SK-N-MC (cell line): ENCODE data around the gene CSTA.

Source experiments
- DNase-seq: peaks from one replicate; pipeline ENCODE4 v3.0.0-alpha.2; 2011; ENCODE audit warnings: low read depth, low spot score
- H3K27ac ChIP-seq: fragments of 200-600 bp; sonication (generic); 2 replicates; pipeline ENCODE4 v1.5.1; 2016; ENCODE audit warnings: mixed run types
- H3K36me3 ChIP-seq: fragments of 200-600 bp; sonication (generic); 2 replicates; pipeline ENCODE4 v1.6.1; 2017; ENCODE audit warnings: antibody characterized with exemption, low read length, mixed read lengths; ENCODE audit not compliant: insufficient read depth
- H3K4me3 ChIP-seq: fragments of 200-600 bp; sonication (generic); 2 replicates; pipeline ENCODE4 v1.5.1; 2016
- H3K9ac ChIP-seq: fragments of 200-600 bp; sonication (generic); 2 replicates; pipeline ENCODE4 v1.8.0; 2017; ENCODE audit warnings: mixed run types, mixed read lengths; ENCODE audit not compliant: insufficient read length
- H3K9me3 ChIP-seq: fragments of 200-600 bp; sonication (generic); 2 replicates; pipeline ENCODE4 v1.6.1; 2017; ENCODE audit warnings: low read depth, mild to moderate bottlenecking, antibody characterized with exemption, low read length, moderate library complexity, mixed read lengths
- EZH2 ChIP-seq: fragments of 200-600 bp; sonication (generic); IDR thresholded peaks from one replicate; pipeline ENCODE4 v1.6.1; 2017; ENCODE audit warnings: antibody characterized with exemption
- FOXP2 ChIP-seq: optimal IDR thresholded peaks from 2 replicates; pipeline ENCODE3; 2011; ENCODE audit warnings: mild to moderate bottlenecking, moderate library complexity; ENCODE audit not compliant: insufficient read depth; ENCODE audit errors: extremely low read length, control extremely low read depth
- POLR2AphosphoS5 ChIP-seq: IDR thresholded peaks from 2 replicates; pipeline ENCODE4 v1.6.1; 2012; ENCODE audit warnings: mild to moderate bottlenecking, low read depth, low read length, borderline replicate concordance

Gene CSTA

GRCh38 chr3:122314228-122314876 is 10.7 kb upstream of the CSTA start:
- no peak for TF ChIP-seq POLR2AphosphoS5
- no peak for TF ChIP-seq EZH2
- no peak for TF ChIP-seq FOXP2
- Histone ChIP-seq H3K4me3 (no peak overlapping the region), H3K9ac (no peak overlapping the region), H3K36me3 (no peaks in the 10 kb centered on the region), H3K27ac (no peak overlapping the region), H3K9me3 (no peaks in the 10 kb centered on the region)
- no peak for DNase-seq

DNA sequence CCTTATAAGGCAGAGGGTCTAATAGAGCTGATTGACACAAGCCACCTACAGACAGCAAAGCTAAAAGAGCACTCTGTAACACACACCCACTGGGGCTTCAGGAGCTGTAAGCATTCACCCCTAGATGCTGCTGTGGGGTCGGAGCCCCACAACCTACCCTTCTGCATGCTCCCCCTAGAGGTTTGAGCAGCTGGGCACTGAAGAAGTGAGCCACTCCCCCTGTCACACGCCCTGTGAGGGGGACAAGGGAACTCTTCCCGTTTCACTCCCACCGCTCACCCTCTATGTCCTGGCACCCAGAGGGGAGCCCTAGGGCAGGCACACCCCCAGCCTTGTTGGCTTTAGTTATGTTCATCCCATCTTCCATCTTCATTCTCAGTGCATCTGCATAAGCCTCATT is 9.4 kb upstream of the CSTA start:
- Histone ChIP-seq H3K27ac (no peak overlapping the region), H3K4me3 (no peak overlapping the region), H3K36me3 (no peaks in the 10 kb centered on the region), H3K9ac (no peak overlapping the region), H3K9me3 (no peaks in the 10 kb centered on the region)
- DNase-seq: no peak
- TF ChIP-seq POLR2AphosphoS5 (no peak), FOXP2 (no peak), EZH2 (no peak)

GRCh38 chr3:122316368-122316767 is 8.7 kb upstream of the CSTA start:
- Histone ChIP-seq H3K9ac (no peak overlapping the region), H3K4me3 (no peak overlapping the region), H3K27ac (no peak overlapping the region), H3K9me3 (no peaks in the 10 kb centered on the region), H3K36me3 (no peaks in the 10 kb centered on the region)
- no peak for DNase-seq
- TF ChIP-seq EZH2 (no peak), POLR2AphosphoS5 (no peak)

DNA sequence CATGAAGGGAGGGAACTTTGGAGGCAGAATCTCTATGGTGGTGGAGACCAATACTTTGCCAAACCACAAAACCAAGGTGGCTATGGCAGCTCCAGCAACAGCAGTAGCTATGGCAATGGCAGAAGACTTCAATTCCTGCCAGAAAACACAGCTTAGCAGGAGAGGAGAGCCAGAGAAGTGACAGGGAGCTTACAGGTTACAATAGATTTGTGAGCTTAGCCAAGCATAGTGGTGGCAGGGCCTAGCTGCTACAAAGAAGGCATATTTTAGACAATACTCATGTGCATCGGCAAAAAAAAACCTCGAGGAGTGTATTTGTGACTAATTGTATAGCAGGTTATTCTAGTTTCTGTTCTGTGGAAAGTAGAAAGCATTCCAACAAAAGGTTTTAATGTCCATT is 6.4 kb upstream of the CSTA start:
- no peaks in the 10 kb centered on the region for H3K9me3 ChIP-seq
- no peaks in the 10 kb centered on the region for H3K36me3 ChIP-seq
- H3K4me3 ChIP-seq: no peak overlapping the region
- H3K27ac ChIP-seq: no peak overlapping the region
- H3K9ac ChIP-seq: no peak overlapping the region
- no peak for TF ChIP-seq FOXP2
- no peak for DNase-seq

DNA sequence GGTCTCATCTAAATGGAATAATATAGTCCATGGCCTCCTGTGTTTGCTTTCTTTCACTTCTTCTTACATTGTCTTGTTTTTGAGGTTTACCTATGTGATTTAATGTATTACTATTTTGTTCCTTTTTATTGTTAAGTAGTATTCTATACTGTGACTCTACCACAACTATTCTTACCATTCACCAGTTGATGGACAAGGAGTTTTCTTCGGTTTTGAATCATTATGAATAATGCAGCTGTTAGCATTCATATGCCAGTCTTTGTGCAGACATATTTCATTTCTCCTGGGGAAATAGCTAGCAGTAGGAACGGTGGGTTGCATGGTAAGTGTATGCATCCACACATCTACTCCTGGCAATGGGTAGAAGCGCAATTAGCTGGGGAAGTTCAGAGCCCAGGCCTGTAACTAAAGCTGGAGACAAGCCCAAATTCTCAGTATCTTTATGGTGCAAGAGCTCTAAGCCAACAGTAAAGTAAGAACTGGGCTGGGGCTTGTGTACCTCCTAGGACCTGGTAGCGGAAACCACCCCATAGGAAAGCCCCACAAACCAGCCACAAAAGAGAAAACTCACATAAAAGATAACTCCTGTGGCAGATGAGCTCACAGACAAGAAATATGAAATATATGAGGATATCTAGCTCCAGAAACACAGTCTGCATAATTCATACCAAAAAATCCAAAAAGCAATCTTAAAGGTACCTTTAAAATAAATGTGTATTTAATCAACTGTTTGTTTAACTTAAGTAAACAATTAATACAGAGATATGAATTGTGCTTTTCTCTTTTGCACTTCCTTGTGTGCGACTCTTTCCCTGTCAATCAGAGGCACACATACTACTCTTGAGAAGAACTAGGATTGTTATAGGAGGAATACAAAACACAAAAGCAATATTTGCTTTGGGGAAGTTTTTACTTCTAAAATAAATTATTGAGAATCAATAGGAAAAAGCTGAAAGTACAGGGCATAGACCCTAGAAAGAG is 2.7 kb upstream of the CSTA start:
- Histone ChIP-seq H3K36me3 (no peaks in the 10 kb centered on the region), H3K9me3 (no peaks in the 10 kb centered on the region), H3K27ac (no peak overlapping the region), H3K4me3 (no peak overlapping the region), H3K9ac (no peak overlapping the region)
- TF ChIP-seq FOXP2 (no peak), POLR2AphosphoS5 (no peak), EZH2 (no peak)
- no peak for DNase-seq

DNA sequence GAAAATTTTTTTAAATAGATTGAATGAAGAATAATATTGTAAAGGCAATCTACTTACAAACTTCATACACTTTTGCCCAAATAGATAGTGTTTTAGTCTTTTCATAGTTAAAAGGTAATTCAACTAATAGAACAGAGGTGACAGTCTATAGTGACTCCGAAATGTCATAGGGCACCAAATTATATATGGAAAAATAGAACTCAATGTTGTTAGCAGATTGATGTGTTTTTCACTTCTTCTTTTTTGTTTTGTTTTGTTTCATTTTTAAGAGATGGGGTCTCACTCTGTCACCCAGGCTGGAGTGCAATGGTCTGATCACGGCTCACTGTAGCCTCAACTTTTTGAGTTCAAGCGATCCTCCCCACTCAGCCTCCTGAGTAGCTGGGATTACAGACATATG is 721 bp downstream of the CSTA start:
- no peak overlapping the region for H3K9ac ChIP-seq
- H3K27ac ChIP-seq: no peak overlapping the region
- no peak for TF ChIP-seq EZH2
- peak overlapping the region; percentile 44; the same call in 1 of the 2 replicates for H3K4me3 ChIP-seq
- no peaks in the 10 kb centered on the region for H3K9me3 ChIP-seq
- H3K36me3 ChIP-seq: no peaks in the 10 kb centered on the region
- DNase-seq: no peak

GRCh38 chr3:122331886-122332285 is 6.8 kb downstream of the CSTA start:
- Histone ChIP-seq H3K4me3 (no peak overlapping the region), H3K9ac (no peak overlapping the region), H3K9me3 (no peaks in the 10 kb centered on the region), H3K36me3 (no peaks in the 10 kb centered on the region), H3K27ac (no peak overlapping the region)
- no peak for DNase-seq
- TF ChIP-seq POLR2AphosphoS5 (no peak), EZH2 (no peak), FOXP2 (no peak)

DNA sequence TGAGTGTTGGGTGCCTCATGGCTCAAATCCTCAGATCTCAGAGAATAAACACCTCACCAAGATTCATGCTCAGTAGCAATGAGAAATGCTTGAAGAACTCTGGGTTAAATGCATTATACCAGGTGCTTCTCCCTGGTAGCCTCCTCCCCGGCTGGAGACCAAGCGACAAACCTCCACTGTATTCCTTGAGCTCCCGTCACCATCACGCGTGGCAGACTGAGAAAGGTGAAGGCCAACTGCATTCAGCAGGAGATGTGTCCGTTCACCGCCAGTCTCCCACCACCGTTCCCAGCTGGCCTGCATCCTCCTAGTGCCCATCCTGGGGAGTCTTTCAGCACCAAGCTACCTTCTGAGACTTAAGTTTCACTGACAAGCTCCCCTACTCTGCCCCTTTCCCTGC is 7.5 kb downstream of the CSTA start:
- TF ChIP-seq EZH2 (no peak), FOXP2 (no peak), POLR2AphosphoS5 (no peak)
- no peak overlapping the region for H3K27ac ChIP-seq
- H3K9me3 ChIP-seq: no peaks in the 10 kb centered on the region
- no peak overlapping the region for H3K9ac ChIP-seq
- no peaks in the 10 kb centered on the region for H3K36me3 ChIP-seq
- no peak for DNase-seq
- H3K4me3 ChIP-seq: no peak overlapping the region

GRCh38 chr3:122342803-122343202 is 17.8 kb downstream of the CSTA start:
- Histone ChIP-seq H3K9me3 (no peaks in the 10 kb centered on the region), H3K36me3 (no peaks in the 10 kb centered on the region), H3K9ac (no peak overlapping the region), H3K27ac (no peak overlapping the region), H3K4me3 (no peak overlapping the region)
- TF ChIP-seq POLR2AphosphoS5: no peak
- TF ChIP-seq FOXP2: no peak
- TF ChIP-seq EZH2: no peak
- DNase-seq: no peak

DNA sequence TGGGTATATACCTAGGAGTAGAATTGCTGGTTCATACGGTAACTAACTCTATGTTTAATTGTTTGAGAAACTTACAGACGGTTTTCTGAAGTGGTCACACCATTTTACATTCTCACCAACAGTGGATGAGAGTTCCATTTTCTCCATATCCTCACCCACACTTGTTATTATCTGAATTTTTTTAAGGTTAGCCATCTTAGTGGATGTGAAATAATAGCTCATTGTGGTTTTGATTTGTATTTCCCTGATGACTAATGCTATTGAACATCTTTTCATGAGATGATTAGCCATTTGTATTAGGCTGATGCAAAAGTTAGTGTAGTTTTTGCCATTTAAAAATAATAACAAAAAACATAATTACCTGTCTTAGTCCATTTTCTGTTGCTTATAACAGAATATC is 18.6 kb downstream of the CSTA start:
- Histone ChIP-seq H3K9ac (no peak overlapping the region), H3K27ac (no peak overlapping the region), H3K9me3 (no peaks in the 10 kb centered on the region), H3K4me3 (no peak overlapping the region), H3K36me3 (no peaks in the 10 kb centered on the region)
- TF ChIP-seq FOXP2 (no peak), EZH2 (no peak), POLR2AphosphoS5 (no peak)
- DNase-seq: no peak
